HG02610 (cell line): Measurements from ENCODE around the gene RNF151.
"Not testable (repeated sequence)": the region's sequence is repeated elsewhere in the genome, so short reads cannot be mapped to it uniquely, and the experiment has no call there.

Experiments used
- ATAC-seq: cut with Tn5 transposase; IDR thresholded peaks from one replicate; pipeline ENCODE4 v1.9.1; 2021; ENCODE audit warnings: mild to moderate bottlenecking, moderate library complexity; ENCODE audit not compliant: unreplicated experiment

Gene RNF151, protein sequence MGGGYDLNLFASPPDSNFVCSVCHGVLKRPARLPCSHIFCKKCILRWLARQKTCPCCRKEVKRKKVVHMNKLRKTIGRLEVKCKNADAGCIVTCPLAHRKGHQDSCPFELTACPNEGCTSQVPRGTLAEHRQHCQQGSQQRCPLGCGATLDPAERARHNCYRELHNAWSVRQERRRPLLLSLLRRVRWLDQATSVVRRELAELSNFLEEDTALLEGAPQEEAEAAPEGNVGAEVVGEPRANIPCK

GRCh38 chr16:1966460-1966859 lies at the start of gene RNF151:
Gene RNF151 (plus strand): TSS chr16:1966856. CDS start chr16:1966882, 26 bp downstream.
- ATAC-seq: no peak

GRCh38 chr16:1917056-1917664 lies 49.5 kb upstream of the RNF151 start:
- ATAC-seq: no peak

GRCh38 chr16:1917665-1918350 lies 48.8 kb upstream of the RNF151 start:
- ATAC-seq: no peak

DNA sequence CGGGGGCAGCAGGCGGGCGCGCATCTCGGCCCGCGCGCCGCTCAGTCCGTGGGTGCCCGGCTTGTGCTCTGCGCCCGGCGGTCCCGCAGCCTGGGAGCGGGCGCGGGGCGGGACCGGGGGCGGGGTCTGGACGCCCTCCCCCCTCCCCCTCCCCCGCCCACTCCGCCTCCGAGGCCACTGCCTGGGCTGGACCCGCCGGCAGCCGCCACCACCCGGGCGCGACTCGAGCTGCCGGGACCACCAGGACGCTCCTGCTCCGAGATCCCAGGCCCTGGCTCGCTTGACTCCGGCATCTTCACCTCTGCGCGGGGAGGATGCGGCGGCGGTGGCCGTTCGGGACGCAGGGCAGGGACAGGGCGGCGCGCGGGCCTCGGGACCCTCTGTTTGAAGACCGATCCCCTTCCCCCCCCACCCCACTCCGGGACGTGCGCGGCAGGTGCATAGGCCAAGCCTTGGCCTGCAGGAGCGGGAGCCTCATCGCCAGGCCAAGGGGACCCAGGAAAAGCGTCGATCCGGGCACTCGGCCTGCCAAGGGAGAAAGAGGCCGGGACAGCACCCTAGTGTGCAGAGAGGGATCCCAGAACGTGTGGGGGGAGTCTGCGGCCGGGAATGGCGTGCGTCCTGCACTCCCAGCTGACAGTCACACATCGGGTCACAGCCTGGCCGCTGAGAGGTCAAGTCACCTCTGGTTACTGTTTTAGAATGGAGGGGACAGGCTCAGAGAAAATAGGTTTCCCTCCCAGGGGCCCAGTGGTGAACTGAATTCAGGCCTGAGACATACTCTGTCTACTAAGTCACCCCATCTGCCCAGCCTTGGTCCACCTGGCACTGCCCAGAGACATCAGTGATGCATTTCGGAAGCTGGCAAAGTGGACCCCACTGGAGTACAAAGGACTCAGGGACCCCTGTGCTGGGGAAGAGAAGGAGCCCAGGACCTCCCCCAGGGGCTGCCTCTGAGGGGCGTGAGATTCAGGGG lies 48.0 kb upstream of the RNF151 start, which contains the start of gene HS3ST6:
Gene HS3ST6 (minus strand): TSS at position 65 of the 976 bp plus-strand sequence. CDS start 92 bp downstream, outside the sequence.
- no peak for ATAC-seq

DNA sequence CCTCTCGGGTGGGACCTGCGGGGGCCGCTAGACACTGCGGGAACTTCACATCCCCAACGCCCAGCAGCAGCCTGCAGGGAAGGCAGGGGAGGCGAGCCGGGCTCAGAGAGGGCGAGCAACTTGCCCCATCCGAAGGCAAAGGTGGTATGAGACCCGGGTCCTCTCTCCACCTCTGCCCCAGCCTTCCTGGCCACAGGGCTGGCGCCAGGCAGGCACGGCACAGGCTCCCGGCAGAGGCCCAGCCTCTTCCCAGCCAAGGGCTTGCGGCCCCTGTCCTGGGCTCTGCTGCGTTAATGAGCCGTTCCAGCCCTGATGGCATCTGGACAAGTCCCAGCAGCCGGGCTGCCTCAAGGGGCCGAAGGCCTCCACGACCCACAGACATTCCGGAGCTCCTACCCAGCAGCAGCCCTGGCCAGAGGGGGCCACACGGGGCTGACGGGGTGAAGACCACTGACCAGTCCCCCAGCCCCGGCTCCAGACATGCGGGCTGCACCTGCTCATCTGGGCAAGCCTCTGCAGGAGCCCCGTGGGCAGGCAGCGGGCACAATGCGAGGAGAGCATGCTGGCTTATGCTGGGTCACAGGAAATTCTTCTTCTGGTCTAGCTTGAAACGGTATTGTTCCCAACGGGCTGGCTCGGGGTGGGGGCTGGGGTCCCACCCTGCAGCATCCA lies 47.2 kb upstream of the RNF151 start:
- ATAC-seq: no peak

GRCh38 chr16:1920122-1920521 lies 46.5 kb upstream of the RNF151 start:
- ATAC-seq: not testable (repeated sequence)

DNA sequence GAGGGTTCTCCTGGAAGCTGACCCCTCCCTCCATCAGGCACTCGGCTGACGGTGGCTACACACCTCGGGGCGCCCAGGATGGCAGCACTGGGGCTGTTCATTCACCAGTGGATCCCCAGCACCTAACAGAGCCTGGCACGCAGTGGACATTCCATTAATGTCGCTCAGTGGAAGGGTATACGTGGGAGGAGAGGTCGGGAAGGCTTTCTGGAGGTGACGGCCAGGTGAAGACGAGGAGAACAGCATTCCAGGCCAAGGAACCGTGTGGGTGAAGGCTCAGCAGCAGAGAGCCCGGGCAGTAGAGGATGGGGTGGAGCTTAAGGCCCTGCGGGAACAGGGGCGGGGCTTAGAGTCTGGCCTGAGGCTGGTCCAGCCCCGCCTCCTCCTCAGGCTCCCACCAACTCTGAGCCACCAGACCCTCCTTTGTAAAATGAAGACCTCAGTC lies 45.9 kb upstream of the RNF151 start:
- no peak for ATAC-seq

DNA sequence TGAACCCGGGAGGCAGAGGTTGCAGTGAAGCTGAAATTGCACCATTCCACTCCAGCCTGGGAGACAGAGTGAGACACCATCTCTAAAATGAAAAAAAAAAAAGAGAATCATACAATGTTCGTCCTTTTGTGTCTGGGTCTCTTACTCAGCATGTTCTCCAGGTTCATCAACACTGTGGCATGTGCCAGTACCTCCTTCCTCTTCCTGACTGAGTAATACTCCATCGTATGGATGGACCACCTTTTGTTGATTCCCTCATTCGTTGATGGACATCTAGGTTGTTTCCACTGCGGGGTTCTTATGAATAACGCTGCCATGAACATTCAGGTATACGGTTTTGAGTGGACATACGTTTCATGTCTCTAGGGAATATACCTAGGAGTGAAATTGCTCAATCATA lies 44.3 kb upstream of the RNF151 start:
- ATAC-seq: no peak

DNA sequence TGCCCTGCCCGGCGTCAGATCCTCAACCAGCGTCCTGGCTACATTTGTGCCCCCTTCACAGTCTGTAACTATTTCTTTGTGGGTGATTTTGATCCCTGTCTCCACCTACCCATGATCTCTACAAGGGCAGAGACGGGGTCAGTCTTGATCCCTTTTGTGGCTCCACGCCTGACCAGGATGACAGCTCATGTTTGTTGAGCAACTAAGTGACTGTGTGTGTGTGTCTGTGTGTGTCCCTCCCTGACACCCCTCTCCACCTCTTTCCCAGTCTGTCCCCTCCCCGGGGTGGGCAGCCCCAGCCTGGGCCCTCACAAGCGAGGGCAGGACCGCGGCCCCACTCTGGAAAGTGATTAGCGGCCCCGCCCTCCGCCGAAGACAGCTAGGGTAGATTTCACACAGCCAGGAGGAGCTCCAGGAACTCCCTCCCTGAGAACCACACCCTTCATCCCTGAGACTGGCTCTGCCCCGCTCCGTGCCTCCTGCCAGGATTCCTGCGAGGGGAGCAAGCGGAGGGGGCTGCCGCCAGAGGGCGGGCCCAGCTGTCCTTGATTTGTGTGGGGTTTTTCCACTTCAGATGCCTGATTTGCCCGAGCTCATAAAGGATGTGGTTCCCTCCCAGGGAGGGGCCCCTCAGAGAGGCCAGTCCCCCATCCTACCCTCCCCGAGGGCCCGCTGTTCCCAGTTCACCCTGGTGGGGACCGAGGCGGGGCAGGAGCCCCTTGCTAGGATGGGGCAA lies 43.2 kb upstream of the RNF151 start:
- ATAC-seq: no peak

GRCh38 chr16:1924095-1924494 lies 42.6 kb upstream of the RNF151 start:
- no peak for ATAC-seq

DNA sequence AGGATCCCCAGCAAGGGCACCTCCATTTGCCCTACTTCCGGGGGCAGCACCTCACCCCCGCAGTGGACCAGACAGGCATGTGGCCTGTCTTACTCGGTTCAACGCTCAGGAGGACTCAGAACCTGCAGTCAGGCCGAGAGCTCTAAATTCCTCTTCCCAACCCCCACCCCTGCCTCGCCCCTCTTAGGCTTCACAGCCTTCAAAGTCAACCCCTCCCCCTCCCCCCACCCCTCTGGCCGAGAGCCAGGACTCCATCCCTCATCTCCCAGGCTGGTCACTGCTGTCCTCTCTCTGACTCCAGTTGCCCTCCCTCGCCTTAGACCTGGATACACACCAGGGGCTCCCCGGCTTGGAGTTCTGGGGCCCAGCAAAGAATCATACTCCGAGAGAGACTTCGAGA lies 40.4 kb upstream of the RNF151 start:
- no peak for ATAC-seq

- ATAC-seq: peak; percentile 13
Observed at GRCh38 chr16:1929105-1929504, 37.6 kb upstream of the RNF151 start.

- peak; percentile 74 for ATAC-seq
Observed at GRCh38 chr16:1929578-1930337, 36.9 kb upstream of the RNF151 start.

GRCh38 chr16:1930338-1930720 lies 36.3 kb upstream of the RNF151 start:
- ATAC-seq: no peak

DNA sequence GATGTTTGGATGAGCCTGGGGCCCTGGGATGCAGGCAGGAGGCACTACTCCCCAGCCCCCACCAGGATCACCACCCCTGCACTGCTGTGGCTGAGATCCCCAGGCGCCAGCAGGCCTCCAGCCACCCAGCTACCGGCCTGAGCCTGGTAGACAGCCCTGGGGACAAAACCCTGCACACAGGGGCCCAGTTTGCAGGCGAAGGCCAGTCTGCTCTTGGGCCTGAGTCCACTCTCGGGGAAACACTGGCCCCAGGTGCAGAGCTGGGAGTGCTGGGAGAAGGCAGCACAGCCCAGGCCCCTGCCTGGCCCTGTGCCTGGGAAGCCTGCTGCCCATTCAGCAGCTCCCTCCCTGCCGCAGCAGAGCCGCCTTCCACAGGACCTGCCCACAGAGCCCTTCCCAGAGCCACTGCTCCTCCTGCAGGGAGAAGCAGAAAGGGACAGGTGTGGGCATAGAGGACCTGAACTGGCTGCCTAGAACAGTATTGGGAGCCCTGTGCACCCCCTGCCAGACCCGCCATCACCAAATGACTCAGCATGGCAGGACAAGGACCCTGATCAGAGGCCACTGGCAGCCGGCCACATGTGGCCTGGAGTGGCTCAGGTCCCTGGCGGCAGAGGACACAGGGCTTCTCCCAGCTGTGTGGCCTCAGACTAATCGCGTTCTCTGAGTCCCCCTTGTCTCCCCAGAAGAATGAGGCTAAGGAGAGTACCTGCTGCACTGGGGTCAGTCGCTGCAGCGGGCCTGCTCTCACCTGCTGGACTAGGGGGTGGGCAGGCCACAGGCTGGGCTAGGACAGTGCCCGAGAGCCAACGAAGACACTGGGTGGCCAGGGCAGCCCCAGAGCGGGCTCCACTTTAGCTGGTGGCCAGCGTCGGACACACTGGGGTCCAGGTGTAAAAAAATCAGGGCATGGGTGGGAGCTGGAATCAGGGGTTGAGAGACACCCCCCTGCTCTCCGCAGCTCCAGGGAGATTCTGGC lies 34.3 kb upstream of the RNF151 start:
- ATAC-seq: no peak

DNA sequence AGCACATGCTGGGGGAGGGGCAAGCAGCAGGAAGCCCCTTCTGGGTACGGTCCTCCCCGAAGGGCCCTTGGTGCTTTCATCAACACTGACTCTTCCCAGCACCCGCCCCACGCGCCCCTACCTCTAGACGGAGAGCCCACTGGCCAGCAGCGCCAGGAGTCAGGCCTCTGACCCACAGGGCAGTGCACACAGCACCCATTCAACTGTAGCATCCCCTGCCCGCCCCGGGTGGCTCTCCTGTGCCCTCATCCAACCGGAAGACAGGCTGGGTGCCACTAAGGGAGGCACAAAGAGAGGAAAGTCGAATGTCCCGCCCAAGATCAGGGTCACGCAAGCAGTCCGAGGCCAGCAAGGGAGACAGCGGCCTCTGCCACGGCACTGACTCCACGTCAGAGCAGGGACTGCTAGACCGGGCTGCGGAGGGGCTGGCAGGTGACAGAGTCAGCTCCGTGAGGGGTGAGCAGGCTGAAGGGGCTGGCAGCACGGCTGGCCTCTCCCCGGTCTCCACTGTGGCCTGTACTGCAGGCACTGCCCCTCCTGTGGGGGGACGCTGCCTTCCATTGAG lies 33.5 kb upstream of the RNF151 start:
- no peak for ATAC-seq

- no peak for ATAC-seq
Observed at GRCh38 chr16:1936945-1937479, 29.6 kb upstream of the RNF151 start.
